Common myeloid progenitor, CD34-positive (primary cell): Measurements from ENCODE around the gene F13B.
"Not testable (repeated sequence)": the region's sequence is repeated elsewhere in the genome, so short reads cannot be mapped to it uniquely, and the experiment has no call there.

Experiments
- CTCF ChIA-PET: fragments of 350-600 bp; sonication (Branson Sonifier 250); formaldehyde crosslinking; loops from one replicate; lab custom pipeline; 2021; ENCODE audit warnings: antibody characterized with exemption; lab: Charles Lee
- POLR2A ChIA-PET: fragments of 350-600 bp; sonication (Branson Sonifier 250); formaldehyde crosslinking; loops from one replicate; lab custom pipeline; 2021; ENCODE audit warnings: antibody characterized with exemption; lab: Charles Lee
- DNase-seq, 3 donors: peaks; one replicate each; pipeline versions ENCODE4 v3.0.0 to v3.0.0-alpha.2; 2013
- H3K27ac ChIP-seq, 2 experiments: 1 replicate in 1 of 2; 2 replicates in 1 of 2; pipeline ENCODE4 v1.7.0; 2013; ENCODE audit warnings: inconsistent platforms in 2 of 2, low read length in 2 of 2, mild to moderate bottlenecking in 2 of 2, low read depth in 1 of 2, moderate library complexity in 1 of 2; ENCODE audit not compliant: severe bottlenecking in 2 of 2, insufficient read depth in 1 of 2, poor library complexity in 1 of 2
- H3K27me3 ChIP-seq, 5 experiments: replicated peaks in 2 of 5; 1 replicate in 3 of 5; 2 replicates in 2 of 5; pipeline versions ENCODE4 v1.6.1 to v1.7.0; 2013; ENCODE audit warnings: low read length in 4 of 5, mild to moderate bottlenecking in 2 of 5, moderate library complexity in 2 of 5, inconsistent platforms in 1 of 5; ENCODE audit not compliant: insufficient read depth in 5 of 5, control insufficient read depth in 4 of 5
- H3K36me3 ChIP-seq, 4 experiments: 1 replicate in 2 of 4; 2 replicates in 2 of 4; pipeline versions ENCODE4 v1.6.1 to v1.7.0; 2013; ENCODE audit warnings: low read length in 3 of 4, control low read depth in 1 of 4, mild to moderate bottlenecking in 1 of 4; ENCODE audit not compliant: control insufficient read depth in 4 of 4, insufficient read depth in 4 of 4
- H3K4me1 ChIP-seq, 4 experiments: 1 replicate in 3 of 4; 2 replicates in 1 of 4; pipeline versions ENCODE4 v1.6.1 to v1.7.1; 2013; ENCODE audit warnings: low read length in 3 of 4, mild to moderate bottlenecking in 3 of 4, control low read depth in 1 of 4, inconsistent platforms in 1 of 4, moderate library complexity in 1 of 4; ENCODE audit not compliant: control insufficient read depth in 4 of 4, insufficient read depth in 4 of 4; ENCODE audit errors: control extremely low read depth in 1 of 4
- H3K4me3 ChIP-seq, 7 experiments: 1 replicate in 4 of 7; 2 replicates in 3 of 7; pipeline versions ENCODE4 v1.5.1 to v1.7.0; 2013; ENCODE audit warnings: mild to moderate bottlenecking in 7 of 7, low read length in 6 of 7, moderate library complexity in 6 of 7, inconsistent platforms in 2 of 7, low read depth in 2 of 7, control low read depth in 1 of 7; ENCODE audit not compliant: insufficient read depth in 4 of 7, control insufficient read depth in 1 of 7; ENCODE audit errors: extremely low read depth in 1 of 7
- H3K9me3 ChIP-seq, 5 experiments: 1 replicate in 4 of 5; 2 replicates in 1 of 5; pipeline versions ENCODE4 v1.6.1 to v1.7.1; 2013; ENCODE audit warnings: low read length in 4 of 5, mild to moderate bottlenecking in 2 of 5, inconsistent platforms in 1 of 5, low read depth in 1 of 5, moderate library complexity in 1 of 5; ENCODE audit not compliant: control insufficient read depth in 4 of 5, insufficient read depth in 2 of 5; ENCODE audit errors: control extremely low read depth in 1 of 5
- WGBS: methylation state at CpG from one replicate; pipeline ENCODE4 v1.1.5; 2013; ENCODE audit not compliant: insufficient coverage; 5-methylcytosine and 5-hydroxymethylcytosine counted together

Gene F13B

GRCh38 chr1:197049100-197049499 lies 18.0 kb downstream of the F13B start:
- POLR2A ChIA-PET = no interaction called here

DNA sequence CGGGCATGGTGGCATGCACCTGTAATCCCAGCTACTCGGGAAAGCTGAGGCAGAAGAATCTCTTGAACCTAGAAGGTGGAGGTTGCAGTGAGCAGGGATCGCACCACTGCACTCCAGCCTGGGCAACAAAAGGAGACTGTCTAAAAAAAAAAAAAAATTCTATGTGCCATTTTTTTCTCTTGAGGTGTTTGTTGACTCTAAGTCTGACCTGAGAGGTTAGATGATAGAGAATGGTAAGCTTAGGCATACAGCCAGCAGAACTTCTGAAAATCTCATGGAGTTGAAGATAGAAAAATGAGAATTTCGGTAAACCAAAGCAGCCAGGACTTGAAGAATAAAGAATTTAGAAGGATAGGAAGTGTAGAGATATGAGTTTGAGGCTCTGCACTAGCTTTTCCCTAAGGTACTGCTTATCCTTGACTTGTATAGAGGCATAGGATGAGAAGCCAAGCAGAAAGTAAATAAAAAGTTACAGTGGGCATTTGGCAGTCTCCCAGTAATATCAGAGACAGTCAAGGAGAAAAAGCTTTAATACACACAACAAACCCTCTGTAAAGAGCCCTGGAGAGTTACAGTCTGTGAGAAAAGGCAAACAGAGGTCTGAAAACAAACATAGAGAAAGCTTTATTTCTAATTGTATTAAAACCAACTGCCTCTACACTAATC lies 24.3 kb downstream of the F13B start:
- ChIA-PET POLR2A (interaction anchor here (0.6 kb wide), 1 partner anchor 12 kb away, joined by 3 read pairs; no protein-coding TSS in a partner anchor), CTCF (no interaction called here)
- 100% methylated on average over 2 of the region's 4 CpGs for WGBS

More at GRCh38 chr1:197049100-197049499, 18.0 kb downstream of the F13B start:
- no peak overlapping the region for H3K4me3 ChIP-seq
- H3K9me3 ChIP-seq = no peaks in the 10 kb centered on the region
- CTCF ChIA-PET = no interaction called here
- no peaks in the 10 kb centered on the region for H3K36me3 ChIP-seq
- no peak for DNase-seq
- H3K4me1 ChIP-seq = no peaks in the 10 kb centered on the region
- H3K27ac ChIP-seq = no peak overlapping the region
- no peaks in the 10 kb centered on the region for H3K27me3 ChIP-seq

DNA sequence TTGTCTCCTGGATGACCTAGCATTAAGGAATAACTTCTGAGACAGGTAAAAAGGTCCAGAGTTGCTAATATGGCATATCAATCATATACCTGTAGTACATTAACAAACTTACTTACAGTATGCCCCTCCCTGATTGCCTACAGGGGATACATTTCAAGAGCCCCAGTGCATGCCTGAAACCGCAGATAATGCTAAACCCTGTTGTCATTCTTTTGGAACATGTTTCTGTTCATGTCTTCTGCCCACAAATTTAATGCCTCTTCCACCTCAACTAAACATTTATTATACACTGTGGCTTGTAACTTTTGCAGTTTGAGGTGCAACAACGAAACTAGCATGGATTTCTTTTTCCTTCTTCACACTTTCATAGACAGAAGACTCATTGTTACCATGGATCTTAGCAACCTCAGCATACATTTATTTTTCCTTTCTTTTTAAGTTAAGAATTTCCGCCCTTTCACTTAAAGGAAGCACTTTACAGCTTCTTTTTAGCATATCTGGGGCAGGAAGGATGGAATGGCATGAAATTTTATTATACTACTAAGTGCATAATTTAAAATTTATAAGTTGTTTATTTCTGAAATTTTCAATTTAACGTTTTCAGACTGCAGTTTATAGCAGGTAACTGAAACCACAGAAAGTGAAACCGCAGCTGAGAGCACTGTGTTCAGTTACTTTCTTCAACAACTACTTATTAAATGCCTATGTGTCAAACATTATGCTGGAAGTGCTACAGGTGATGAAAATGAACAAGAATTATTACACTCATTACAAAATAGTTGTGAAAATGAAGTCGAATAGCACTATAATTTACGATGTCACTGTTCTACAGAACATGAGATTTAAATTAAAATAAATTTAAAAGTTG lies 25.3 kb downstream of the F13B start:
- Histone ChIP-seq H3K9me3 (no peaks in the 10 kb centered on the region), H3K4me1 (no peaks in the 10 kb centered on the region), H3K27me3 (peaks cover 0 to 3% (median 0%) of the 10 kb centered on the region in 5 experiments), H3K36me3 (no peaks in the 10 kb centered on the region), H3K4me3 (no peak overlapping the region), H3K27ac (no peak overlapping the region)
- DNase-seq = no peak
- no CpG with 5 or more reads among the region's 7 CpGs for WGBS
- CTCF ChIA-PET = no interaction called here
- POLR2A ChIA-PET = no interaction called here

More for the DNA sequence above, 24.3 kb downstream of the F13B start:
- Histone ChIP-seq H3K4me3 (no peak overlapping the region), H3K27me3 (peaks cover 0 to 3% (median 0%) of the 10 kb centered on the region in 5 experiments), H3K9me3 (no peaks in the 10 kb centered on the region), H3K36me3 (no peaks in the 10 kb centered on the region), H3K4me1 (no peaks in the 10 kb centered on the region), H3K27ac (no peak overlapping the region)
- DNase-seq = no peak

DNA sequence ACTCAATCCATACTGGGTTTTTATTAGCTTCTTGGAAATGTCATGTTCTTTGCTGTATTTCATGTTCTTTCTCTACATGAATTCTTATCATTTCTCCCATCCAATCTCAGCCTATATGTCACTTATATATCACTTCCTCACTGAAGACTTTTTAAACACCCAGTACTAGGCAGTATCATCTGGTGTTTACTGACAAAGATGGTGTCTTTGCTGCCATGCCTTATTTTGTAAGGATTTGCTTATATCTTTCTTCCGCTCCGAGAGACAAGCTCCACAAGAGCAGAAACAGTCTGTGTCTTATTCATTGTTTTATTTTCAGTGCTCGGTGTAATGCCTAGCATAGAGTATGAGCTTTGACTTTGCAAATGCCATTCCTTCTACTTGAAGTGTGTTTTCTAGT lies 30.2 kb downstream of the F13B start:
- 100% methylated on average over 3 of the region's 3 CpGs for WGBS
- ChIA-PET CTCF (no interaction called here), POLR2A (no interaction called here)
- no peaks in the 10 kb centered on the region for H3K4me1 ChIP-seq
- no peak for DNase-seq
- no peaks in the 10 kb centered on the region for H3K36me3 ChIP-seq
- H3K9me3 ChIP-seq = no peaks in the 10 kb centered on the region
- H3K27me3 ChIP-seq = peaks cover 0 to 3% (median 0%) of the 10 kb centered on the region in 5 experiments
- no peak overlapping the region for H3K4me3 ChIP-seq
- no peak overlapping the region for H3K27ac ChIP-seq

DNA sequence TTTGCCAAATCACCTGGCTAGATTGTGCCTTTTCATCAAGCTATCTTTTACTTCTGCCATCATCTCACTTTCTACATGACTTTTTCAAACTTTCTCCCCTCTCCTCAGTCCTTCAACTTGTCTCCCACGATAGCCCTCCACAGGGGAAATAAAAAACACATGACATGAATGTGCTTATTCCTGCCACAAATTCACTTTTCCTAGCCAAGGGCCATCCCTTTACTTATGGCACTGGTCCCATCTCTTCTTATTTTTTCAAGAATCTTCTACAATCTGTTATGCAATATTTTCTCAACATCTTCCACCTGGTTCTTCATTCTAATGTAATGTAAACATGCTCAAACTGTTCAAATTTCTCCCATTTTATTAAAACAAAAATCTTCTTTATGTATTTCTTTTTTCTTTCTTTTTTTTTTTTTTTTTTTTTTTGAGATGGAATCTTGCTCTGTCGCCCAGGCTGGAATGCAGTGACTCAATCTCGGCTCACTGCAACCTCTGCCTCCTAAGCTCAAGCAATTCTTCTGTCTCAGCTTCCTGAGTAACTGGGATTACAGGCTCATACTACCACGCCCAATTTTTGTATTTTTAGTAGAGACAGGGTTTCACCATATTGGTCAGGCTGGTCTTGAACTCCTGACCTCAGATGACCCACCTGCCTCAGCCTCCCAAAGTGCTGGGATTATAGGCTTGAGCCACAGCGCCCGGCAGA lies 32.3 kb downstream of the F13B start:
- H3K27me3 ChIP-seq, H3K27ac ChIP-seq, H3K4me3 ChIP-seq, DNase-seq, CTCF ChIA-PET, H3K9me3 ChIP-seq, H3K36me3 ChIP-seq, H3K4me1 ChIP-seq, POLR2A ChIA-PET: not testable (repeated sequence)
- WGBS = 100% methylated on average over 5 of the region's 6 CpGs

DNA sequence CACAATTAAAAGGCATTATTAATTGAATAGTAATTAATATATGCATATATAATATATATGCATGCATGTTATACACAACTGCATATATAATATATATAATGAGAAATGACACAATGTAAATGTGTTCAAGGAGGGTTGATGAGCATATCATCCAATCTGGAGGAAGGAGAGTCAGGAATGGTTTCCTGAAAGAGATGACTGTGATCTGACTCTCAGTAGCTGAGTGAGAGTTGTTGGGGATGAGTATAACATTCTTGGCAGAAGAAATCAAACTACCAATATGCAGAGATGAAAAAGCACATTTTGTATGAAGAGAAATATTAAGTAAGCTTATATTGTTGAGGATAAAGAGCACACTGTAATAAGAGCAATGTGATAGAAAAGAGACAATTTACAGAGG lies 37.3 kb downstream of the F13B start:
- H3K36me3 ChIP-seq = no peaks in the 10 kb centered on the region
- H3K4me3 ChIP-seq = no peak overlapping the region
- ChIA-PET POLR2A (no interaction called here), CTCF (interaction anchor here (0.6 kb wide), 1 partner anchor 370 kb away, joined by 3 read pairs; no protein-coding TSS in a partner anchor)
- DNase-seq = no peak
- H3K27me3 ChIP-seq = peaks cover 0 to 2% (median 0%) of the 10 kb centered on the region in 5 experiments
- no peak overlapping the region for H3K27ac ChIP-seq
- no peaks in the 10 kb centered on the region for H3K4me1 ChIP-seq
- no peaks in the 10 kb centered on the region for H3K9me3 ChIP-seq
